NCI-H146 treated with DMSO at 0.1 percent for 48 hours (cell line): ENCODE measurements around the gene SYP.

ENCODE experiments used
- DNase-seq: peaks from one replicate; lab custom pipeline; 2025; ENCODE audit not compliant: unreplicated experiment; lab: John Stamatoyannopoulos, UW

Gene SYP

GRCh38 chrX:49221868-49222267 is 21.9 kb upstream of the SYP start:
- DNase-seq = no peak

- DNase-seq = no peak
These were observed 20.1 kb upstream of the SYP start for GRCh38 chrX:49220100-49220499.

- DNase-seq = no peak
These were observed 15.1 kb upstream of the SYP start for GRCh38 chrX:49214996-49215526.

- DNase-seq = no peak
These were observed 14.4 kb upstream of the SYP start for GRCh38 chrX:49214416-49214815.

GRCh38 chrX:49212861-49213260 is 12.9 kb upstream of the SYP start:
- no peak for DNase-seq

GRCh38 chrX:49212209-49212608 is 12.2 kb upstream of the SYP start:
- no peak for DNase-seq

GRCh38 chrX:49211074-49211473 is 11.1 kb upstream of the SYP start:
- no peak for DNase-seq

- no peak for DNase-seq
These were observed 10.4 kb upstream of the SYP start for GRCh38 chrX:49210406-49210805.

GRCh38 chrX:49209434-49210251 is 9.7 kb upstream of the SYP start:
- DNase-seq = no peak

- DNase-seq = no peak
These were observed 8.4 kb upstream of the SYP start for GRCh38 chrX:49208399-49208798.

GRCh38 chrX:49206543-49206942 is 6.5 kb upstream of the SYP start:
- DNase-seq = no peak

GRCh38 chrX:49205443-49205842 is 5.5 kb upstream of the SYP start:
- no peak for DNase-seq

- no peak for DNase-seq
These were observed 4.7 kb upstream of the SYP start for GRCh38 chrX:49204709-49205108.

GRCh38 chrX:49204017-49204416 is 4.0 kb upstream of the SYP start:
- DNase-seq = no peak

GRCh38 chrX:49203536-49203935 is 3.5 kb upstream of the SYP start:
- no peak for DNase-seq

GRCh38 chrX:49202022-49202421 is 2.0 kb upstream of the SYP start:
- peak; percentile 32 for DNase-seq

- no peak for DNase-seq
These were observed 738 bp downstream of the SYP start for GRCh38 chrX:49199315-49199595.

GRCh38 chrX:49198540-49199314 is 1.3 kb downstream of the SYP start:
- DNase-seq = no peak

GRCh38 chrX:49197543-49198087 is 2.4 kb downstream of the SYP start:
- no peak for DNase-seq

GRCh38 chrX:49193542-49193964 is 6.4 kb downstream of the SYP start:
- DNase-seq = no peak

- DNase-seq = no peak
These were observed 7.2 kb downstream of the SYP start for GRCh38 chrX:49192722-49193328.

- DNase-seq = no peak
These were observed 8.4 kb downstream of the SYP start for GRCh38 chrX:49191574-49192011.
